Neural cell (in vitro differentiated cells): ENCODE results near the gene SLC6A4. TPM values are rescaled to one million over a fixed set of nuclear protein-coding genes. Genes with fewer than 3 reads are reported as not detected.

Experiments used
- H2AFZ ChIP-seq: fragments of 200-600, 300-800 bp; sonication (generic), shearing (Covaris generic); 2 replicates; pipeline ENCODE4 v1.6.0; 2014; ENCODE audit warnings: low read depth, mild to moderate bottlenecking, antibody characterized with exemption, low read length, moderate library complexity
- H3F3A ChIP-seq: fragments of 200-600 bp; shearing (Covaris generic); 2 replicates; pipeline ENCODE4 v1.6.1; 2016; ENCODE audit warnings: mild to moderate bottlenecking, moderate library complexity, mixed read lengths, antibody characterized with exemption, low read length; ENCODE audit not compliant: insufficient read depth, poor library complexity, severe bottlenecking
- H3K27ac ChIP-seq: fragments of 200-600, 300-800 bp; sonication (generic), shearing (Covaris generic); 2 replicates; pipeline ENCODE4 v1.5.1; 2014; ENCODE audit warnings: mild to moderate bottlenecking, low read length, moderate library complexity
- H3K27me3 ChIP-seq: fragments of 300-800, 200-600 bp; sonication (generic), shearing (Covaris generic); 2 replicates; pipeline ENCODE4 v1.6.0; 2014; ENCODE audit warnings: mild to moderate bottlenecking, low read depth, low read length, moderate library complexity; ENCODE audit not compliant: insufficient read depth
- H3K36me3 ChIP-seq: fragments of 300-800, 200-600 bp; sonication (generic), shearing (Covaris generic); 2 replicates; pipeline ENCODE4 v1.5.1; 2014; ENCODE audit warnings: mild to moderate bottlenecking, antibody characterized with exemption, low read length, moderate library complexity; ENCODE audit not compliant: insufficient read depth
- H3K4me2 ChIP-seq: fragments of 300-800, 200-600 bp; sonication (generic), shearing (Covaris generic); 2 replicates; pipeline ENCODE4 v1.6.0; 2014; ENCODE audit warnings: mild to moderate bottlenecking, low read length
- H3K4me3 ChIP-seq: fragments of 300-800, 200-600 bp; sonication (generic), shearing (Covaris generic); 2 replicates; pipeline ENCODE4 v1.5.1; 2014; ENCODE audit warnings: mild to moderate bottlenecking, low read length, moderate library complexity
- H3K79me2 ChIP-seq: fragments of 200-600 bp; shearing (Covaris generic); replicated peaks from 2 replicates; pipeline ENCODE4 v1.6.0; 2014; ENCODE audit warnings: mild to moderate bottlenecking, low read length, moderate library complexity; ENCODE audit not compliant: insufficient read depth
- H3K9ac ChIP-seq: fragments of 300-800, 200-600 bp; sonication (generic), shearing (Covaris generic); 2 replicates; pipeline ENCODE4 v1.6.1; 2016; ENCODE audit warnings: mild to moderate bottlenecking, low read length, mixed read lengths
- H3K9me2 ChIP-seq: fragments of 200-600 bp; shearing (Covaris generic); 2 replicates; pipeline ENCODE4 v1.6.1; 2016; ENCODE audit warnings: mild to moderate bottlenecking, low read length, mixed read lengths; ENCODE audit not compliant: insufficient read depth
- H3K9me3 ChIP-seq: fragments of 200-600, 300-800 bp; sonication (generic), shearing (Covaris generic); 2 replicates; pipeline ENCODE4 v1.6.1; 2016; ENCODE audit warnings: mild to moderate bottlenecking, mixed run types, low read length, moderate library complexity, mixed read lengths
- H4K20me1 ChIP-seq: fragments of 200-600 bp; shearing (Covaris generic); 2 replicates; pipeline ENCODE4 v1.6.1; 2016; ENCODE audit warnings: mild to moderate bottlenecking, mixed run types; ENCODE audit not compliant: insufficient read depth
- EP300 ChIP-seq: fragments of 450-650 bp; conservative IDR thresholded peaks from 2 replicates; pipeline ENCODE4 v1.6.1; 2014; ENCODE audit warnings: antibody characterized with exemption, mild to moderate bottlenecking, moderate library complexity; ENCODE audit not compliant: poor library complexity, severe bottlenecking
- EZH2 ChIP-seq: fragments of 200-600, 300-800 bp; shearing (Covaris generic), sonication (generic); IDR thresholded peaks from 2 replicates; pipeline ENCODE4 v1.6.1; 2014; ENCODE audit warnings: antibody characterized with exemption, low read length, borderline replicate concordance, mild to moderate bottlenecking; ENCODE audit not compliant: insufficient read depth, poor library complexity, severe bottlenecking
- MXI1 ChIP-seq: fragments of 450-650 bp; conservative IDR thresholded peaks from 2 replicates; pipeline ENCODE4 v1.6.1; 2014; ENCODE audit warnings: antibody characterized with exemption, mild to moderate bottlenecking; ENCODE audit not compliant: poor library complexity, severe bottlenecking
- POLR2AphosphoS5 ChIP-seq: IDR thresholded peaks from 2 replicates; pipeline ENCODE4 v1.6.1; 2012
- RAD21 ChIP-seq: fragments of 450-650 bp; conservative IDR thresholded peaks from 2 replicates; pipeline ENCODE4 v1.6.1; 2014; ENCODE audit warnings: antibody characterized with exemption, mild to moderate bottlenecking, moderate library complexity
- SMC3 ChIP-seq: fragments of 450-650 bp; conservative IDR thresholded peaks from 2 replicates; pipeline ENCODE4 v1.6.1; 2014; ENCODE audit warnings: antibody characterized with exemption, mild to moderate bottlenecking, moderate library complexity; ENCODE audit not compliant: poor library complexity
- TAF1 ChIP-seq: IDR thresholded peaks from 2 replicates; pipeline ENCODE4 v1.6.1; 2012; ENCODE audit warnings: low read depth
- polyA plus RNA-seq: library from polyadenylated mRNA; depleted of rRNA; stranded (reverse); fragments of >200 nt; gene quantifications from 2 replicates; pipeline ENCODE4 v1.2.3, GENCODE V29; 2014
- TF ChIP-seq, protein P1 (sequence below): fragments of 450-650 bp; IDR thresholded peaks from 2 replicates; pipeline ENCODE4 v1.5.1; 2014; ENCODE audit warnings: antibody characterized with exemption, mild to moderate bottlenecking, moderate library complexity; ENCODE audit not compliant: poor library complexity, severe bottlenecking
- TF ChIP-seq, protein P2 (sequence below): IDR thresholded peaks from 2 replicates; pipeline ENCODE4 v1.6.1; 2012; ENCODE audit warnings: borderline replicate concordance

Gene SLC6A4
- polyA plus RNA-seq, 1 donor from 2014 or later = 1.1 TPM

DNA sequence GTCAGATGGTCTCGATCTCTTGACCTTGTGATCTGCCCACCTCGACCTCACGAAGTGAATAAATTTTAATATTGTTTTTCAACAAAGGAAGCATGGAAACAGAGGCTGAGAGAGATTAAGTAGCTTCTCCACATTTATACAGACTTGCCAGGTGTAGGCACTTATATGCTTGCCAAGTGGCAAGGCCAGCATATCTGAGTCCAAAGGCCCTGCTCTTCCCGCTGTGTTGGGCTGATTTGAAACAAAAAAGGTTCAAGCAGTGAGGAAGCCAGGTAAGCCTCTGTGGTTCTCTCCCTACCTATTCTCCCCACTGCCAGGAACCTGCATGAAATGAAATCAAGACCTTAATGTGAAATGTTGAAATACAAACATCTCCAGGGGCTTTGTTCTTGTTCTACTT is 7.5 kb upstream of the SLC6A4 start:
- no peak overlapping the region for H3K4me3 ChIP-seq
- H3K27ac ChIP-seq = no peak overlapping the region
- no peaks in the 10 kb centered on the region for H3K9me3 ChIP-seq
- no peaks in the 10 kb centered on the region for H4K20me1 ChIP-seq
- peaks cover 19% of the 10 kb centered on the region for H3K27me3 ChIP-seq
- no peaks in the 10 kb centered on the region for H3F3A ChIP-seq
- no peaks in the 10 kb centered on the region for H3K36me3 ChIP-seq
- H3K9ac ChIP-seq = no peak overlapping the region
- no peaks in the 10 kb centered on the region for H3K79me2 ChIP-seq
- no peaks in the 10 kb centered on the region for H3K9me2 ChIP-seq
- H3K4me2 ChIP-seq = no peak overlapping the region
- H2AFZ ChIP-seq = no peak overlapping the region
- TF ChIP-seq, protein P1, sequence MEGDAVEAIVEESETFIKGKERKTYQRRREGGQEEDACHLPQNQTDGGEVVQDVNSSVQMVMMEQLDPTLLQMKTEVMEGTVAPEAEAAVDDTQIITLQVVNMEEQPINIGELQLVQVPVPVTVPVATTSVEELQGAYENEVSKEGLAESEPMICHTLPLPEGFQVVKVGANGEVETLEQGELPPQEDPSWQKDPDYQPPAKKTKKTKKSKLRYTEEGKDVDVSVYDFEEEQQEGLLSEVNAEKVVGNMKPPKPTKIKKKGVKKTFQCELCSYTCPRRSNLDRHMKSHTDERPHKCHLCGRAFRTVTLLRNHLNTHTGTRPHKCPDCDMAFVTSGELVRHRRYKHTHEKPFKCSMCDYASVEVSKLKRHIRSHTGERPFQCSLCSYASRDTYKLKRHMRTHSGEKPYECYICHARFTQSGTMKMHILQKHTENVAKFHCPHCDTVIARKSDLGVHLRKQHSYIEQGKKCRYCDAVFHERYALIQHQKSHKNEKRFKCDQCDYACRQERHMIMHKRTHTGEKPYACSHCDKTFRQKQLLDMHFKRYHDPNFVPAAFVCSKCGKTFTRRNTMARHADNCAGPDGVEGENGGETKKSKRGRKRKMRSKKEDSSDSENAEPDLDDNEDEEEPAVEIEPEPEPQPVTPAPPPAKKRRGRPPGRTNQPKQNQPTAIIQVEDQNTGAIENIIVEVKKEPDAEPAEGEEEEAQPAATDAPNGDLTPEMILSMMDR = no peak
- no peak for TF ChIP-seq EZH2
- TF ChIP-seq RAD21 = no peak
- no peak for TF ChIP-seq TAF1
- TF ChIP-seq, protein P2, sequence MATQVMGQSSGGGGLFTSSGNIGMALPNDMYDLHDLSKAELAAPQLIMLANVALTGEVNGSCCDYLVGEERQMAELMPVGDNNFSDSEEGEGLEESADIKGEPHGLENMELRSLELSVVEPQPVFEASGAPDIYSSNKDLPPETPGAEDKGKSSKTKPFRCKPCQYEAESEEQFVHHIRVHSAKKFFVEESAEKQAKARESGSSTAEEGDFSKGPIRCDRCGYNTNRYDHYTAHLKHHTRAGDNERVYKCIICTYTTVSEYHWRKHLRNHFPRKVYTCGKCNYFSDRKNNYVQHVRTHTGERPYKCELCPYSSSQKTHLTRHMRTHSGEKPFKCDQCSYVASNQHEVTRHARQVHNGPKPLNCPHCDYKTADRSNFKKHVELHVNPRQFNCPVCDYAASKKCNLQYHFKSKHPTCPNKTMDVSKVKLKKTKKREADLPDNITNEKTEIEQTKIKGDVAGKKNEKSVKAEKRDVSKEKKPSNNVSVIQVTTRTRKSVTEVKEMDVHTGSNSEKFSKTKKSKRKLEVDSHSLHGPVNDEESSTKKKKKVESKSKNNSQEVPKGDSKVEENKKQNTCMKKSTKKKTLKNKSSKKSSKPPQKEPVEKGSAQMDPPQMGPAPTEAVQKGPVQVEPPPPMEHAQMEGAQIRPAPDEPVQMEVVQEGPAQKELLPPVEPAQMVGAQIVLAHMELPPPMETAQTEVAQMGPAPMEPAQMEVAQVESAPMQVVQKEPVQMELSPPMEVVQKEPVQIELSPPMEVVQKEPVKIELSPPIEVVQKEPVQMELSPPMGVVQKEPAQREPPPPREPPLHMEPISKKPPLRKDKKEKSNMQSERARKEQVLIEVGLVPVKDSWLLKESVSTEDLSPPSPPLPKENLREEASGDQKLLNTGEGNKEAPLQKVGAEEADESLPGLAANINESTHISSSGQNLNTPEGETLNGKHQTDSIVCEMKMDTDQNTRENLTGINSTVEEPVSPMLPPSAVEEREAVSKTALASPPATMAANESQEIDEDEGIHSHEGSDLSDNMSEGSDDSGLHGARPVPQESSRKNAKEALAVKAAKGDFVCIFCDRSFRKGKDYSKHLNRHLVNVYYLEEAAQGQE = no peak
- TF ChIP-seq POLR2AphosphoS5 = no peak
- no peak for TF ChIP-seq MXI1

DNA sequence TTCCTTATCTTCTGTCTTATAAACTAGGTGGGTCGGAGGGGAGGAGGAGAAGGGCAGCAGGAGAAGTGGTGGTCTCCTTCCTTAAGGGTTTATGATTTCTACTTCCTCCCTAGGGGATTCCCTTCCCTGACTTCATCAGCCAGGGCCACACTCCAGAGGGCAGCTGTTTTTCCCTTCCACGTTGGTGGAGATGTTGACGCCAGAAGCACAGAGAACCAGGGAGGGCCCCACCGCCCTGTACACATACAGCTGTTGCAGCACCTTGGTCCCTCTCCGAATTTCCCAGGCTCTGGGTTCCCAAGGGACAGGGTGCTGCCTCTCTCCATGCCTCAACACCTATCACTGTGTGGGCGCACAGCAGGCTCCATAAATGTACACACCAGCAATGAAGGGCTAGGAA is 5.6 kb upstream of the SLC6A4 start:
- Histone ChIP-seq H3K79me2 (no peaks in the 10 kb centered on the region), H3K36me3 (no peaks in the 10 kb centered on the region), H3K9me2 (no peaks in the 10 kb centered on the region), H3K27ac (no peak overlapping the region), H2AFZ (no peak overlapping the region), H3K9ac (no peak overlapping the region), H3K4me3 (no peak overlapping the region), H3K4me2 (no peak overlapping the region), H3F3A (no peaks in the 10 kb centered on the region), H3K9me3 (no peaks in the 10 kb centered on the region), H3K27me3 (peaks cover 36% of the 10 kb centered on the region), H4K20me1 (no peaks in the 10 kb centered on the region)
- no peak for TF ChIP-seq SMC3
- TF ChIP-seq, protein P2 = no peak
- TF ChIP-seq EZH2 = no peak
- TF ChIP-seq POLR2AphosphoS5 = no peak
- TF ChIP-seq EP300 = no peak
- no peak for TF ChIP-seq RAD21
- TF ChIP-seq, protein P1 = no peak
- TF ChIP-seq TAF1 = no peak
- no peak for TF ChIP-seq MXI1
